H1 (cell line): ENCODE results near the gene FPR3. TPM values are rescaled to one million over a fixed set of nuclear protein-coding genes. Genes with fewer than 3 reads are reported as not detected.

Experiments
- CTCF ChIA-PET: fragments of 300-600 bp; sonication (Branson Sonifier 250); formaldehyde crosslinking; loops from one replicate; lab custom pipeline; 2021; ENCODE audit not compliant: partially characterized antibody; lab: Charles Lee
- POLR2A ChIA-PET: fragments of 300-600 bp; sonication (Branson Sonifier 250); formaldehyde crosslinking; loops from one replicate; lab custom pipeline; 2021; ENCODE audit warnings: inconsistent platforms; ENCODE audit not compliant: partially characterized antibody; lab: Charles Lee
- DNase-seq, 2 experiments: peaks; one replicate each; pipeline versions ENCODE4 v3.0.0 to v3.0.0-alpha.2; 2010 to 2022; ENCODE audit warnings: low spot score in 2 of 2, low read depth in 1 of 2, mixed read lengths in 1 of 2
- FAIRE-seq: peaks from 2 replicates; lab custom pipeline; 2011; peaks lifted over from hg19 to GRCh38; lab: Jason Lieb, UNC
- H2AFZ ChIP-seq: 2 replicates; pipeline ENCODE4 v1.8.1; 2012; ENCODE audit warnings: low read length, inconsistent platforms
- H2AK5ac ChIP-seq: 2 replicates; pipeline ENCODE4 v1.6.1; 2013; ENCODE audit warnings: low read depth, low read length
- H2BK120ac ChIP-seq: replicated peaks from 2 replicates; pipeline ENCODE3; 2013; ENCODE audit warnings: low read depth, low read length, inconsistent platforms
- H2BK12ac ChIP-seq: 2 replicates; pipeline ENCODE4 v1.6.1; 2013; ENCODE audit warnings: low read depth, low read length
- H2BK15ac ChIP-seq: 2 replicates; pipeline ENCODE4 v1.6.1; 2013; ENCODE audit warnings: low read length
- H2BK20ac ChIP-seq: 2 replicates; pipeline ENCODE4 v1.6.1; 2013; ENCODE audit warnings: low read length
- H2BK5ac ChIP-seq: 2 replicates; pipeline ENCODE4 v1.6.1; 2013; ENCODE audit warnings: low read depth, low read length
- H3K14ac ChIP-seq: 2 replicates; pipeline ENCODE4 v1.6.1; 2013; ENCODE audit warnings: inconsistent platforms; ENCODE audit not compliant: insufficient read length
- H3K18ac ChIP-seq: 2 replicates; pipeline ENCODE4 v1.6.1; 2013; ENCODE audit warnings: low read length; ENCODE audit errors: extremely low read depth
- H3K23ac ChIP-seq: 2 replicates; pipeline ENCODE4 v1.6.1; 2013; ENCODE audit warnings: inconsistent platforms; ENCODE audit not compliant: insufficient read length
- H3K23me2 ChIP-seq: 2 replicates; pipeline ENCODE4 v1.6.1; 2013; ENCODE audit warnings: low read depth, low read length
- H3K27ac ChIP-seq: 2 replicates; pipeline ENCODE4 v1.6.1; 2011; ENCODE audit warnings: low read depth, low read length, inconsistent platforms
- H3K27me3 ChIP-seq, 4 experiments: replicated peaks in 1 of 4; 1 replicate in 1 of 4; 2 replicates in 3 of 4; pipeline versions ENCODE4 v1.6.1 to v1.8.1; 2011 to 2013; ENCODE audit warnings: low read length in 3 of 4, mild to moderate bottlenecking in 3 of 4, inconsistent platforms in 2 of 4, mixed read lengths in 2 of 4, moderate library complexity in 1 of 4; ENCODE audit not compliant: control insufficient read depth in 3 of 4, insufficient read depth in 3 of 4; ENCODE audit errors: extremely low read depth in 1 of 4
- H3K36me3 ChIP-seq, 4 experiments: 2 replicates each; pipeline versions ENCODE4 v1.6.1 to v1.8.1; 2011 to 2013; ENCODE audit warnings: mild to moderate bottlenecking in 4 of 4, low read length in 3 of 4, moderate library complexity in 2 of 4, control low read depth in 1 of 4, inconsistent platforms in 1 of 4; ENCODE audit not compliant: insufficient read depth in 4 of 4, control insufficient read depth in 2 of 4
- H3K4ac ChIP-seq: replicated peaks from 2 replicates; pipeline ENCODE3; 2013; ENCODE audit warnings: low read length, low read depth, mixed read lengths, inconsistent platforms; ENCODE audit not compliant: insufficient read length
- H3K4me1 ChIP-seq, 4 experiments: replicated peaks in 1 of 4; 1 replicate in 1 of 4; 2 replicates in 3 of 4; pipeline versions ENCODE4 v1.6.1 to v1.8.1; 2011 to 2013; ENCODE audit warnings: low read length in 3 of 4, inconsistent platforms in 2 of 4, mixed read lengths in 1 of 4; ENCODE audit not compliant: insufficient read depth in 4 of 4, control insufficient read depth in 3 of 4
- H3K4me2 ChIP-seq, 2 experiments: 2 replicates each; pipeline versions ENCODE4 v1.6.1 to v1.8.1; 2011 to 2013; ENCODE audit warnings: low read depth in 2 of 2, low read length in 2 of 2, control low read depth in 1 of 2, inconsistent platforms in 1 of 2, mild to moderate bottlenecking in 1 of 2; ENCODE audit not compliant: insufficient read depth in 1 of 2
- H3K4me3 ChIP-seq, 4 experiments: fragments of 200-600, 300-600 bp in 1 of 4; sonication (generic), shearing (Covaris generic), sonication (Bioruptor Twin) in 1 of 4; 2 replicates each; pipeline versions ENCODE4 v1.5.1 to v1.8.1; 2011 to 2016; ENCODE audit warnings: low read length in 4 of 4, low read depth in 3 of 4, control low read depth in 2 of 4, inconsistent platforms in 2 of 4, mild to moderate bottlenecking in 2 of 4, mixed read lengths in 1 of 4, moderate library complexity in 1 of 4; ENCODE audit not compliant: insufficient read depth in 2 of 4; ENCODE audit errors: extremely low read depth in 1 of 4
- H3K56ac ChIP-seq: replicated peaks from 2 replicates; pipeline ENCODE3; 2013; ENCODE audit warnings: low read depth, mild to moderate bottlenecking, mixed read lengths, low read length, inconsistent platforms; ENCODE audit not compliant: insufficient read length
- H3K79me1 ChIP-seq: 2 replicates; pipeline ENCODE4 v1.6.1; 2013; ENCODE audit warnings: low read depth, low read length, control low read depth
- H3K79me2 ChIP-seq, 2 experiments: 2 replicates each; pipeline versions ENCODE4 v1.6.1 to v1.8.1; 2012 to 2013; ENCODE audit warnings: low read length in 2 of 2, mild to moderate bottlenecking in 2 of 2, inconsistent platforms in 1 of 2; ENCODE audit not compliant: insufficient read depth in 2 of 2, control insufficient read depth in 1 of 2
- H3K9ac ChIP-seq, 4 experiments: replicated peaks in 1 of 4; 1 replicate in 1 of 4; 2 replicates in 3 of 4; pipeline versions ENCODE4 v1.6.1 to v1.8.1; 2011 to 2013; ENCODE audit warnings: low read depth in 3 of 4, low read length in 3 of 4, control low read depth in 2 of 4, mild to moderate bottlenecking in 2 of 4, moderate library complexity in 2 of 4, inconsistent platforms in 1 of 4; ENCODE audit errors: extremely low read depth in 1 of 4
- H3K9me3 ChIP-seq, 2 experiments: 2 replicates each; pipeline versions ENCODE4 v1.6.1 to v1.8.1; 2012 to 2013; ENCODE audit warnings: mild to moderate bottlenecking in 2 of 2, moderate library complexity in 2 of 2, control low read depth in 1 of 2, inconsistent platforms in 1 of 2, low read depth in 1 of 2, low read length in 1 of 2, mixed read lengths in 1 of 2; ENCODE audit not compliant: insufficient read depth in 2 of 2
- H4K20me1 ChIP-seq, 2 experiments: replicated peaks in 1 of 2; 2 replicates each; pipeline versions ENCODE3 to v1.8.1; 2011 to 2013; ENCODE audit warnings: inconsistent platforms in 2 of 2, low read length in 2 of 2, mild to moderate bottlenecking in 1 of 2; ENCODE audit not compliant: insufficient read depth in 2 of 2, control insufficient read depth in 1 of 2
- H4K5ac ChIP-seq: 2 replicates; pipeline ENCODE4 v1.6.1; 2013; ENCODE audit warnings: low read length, low read depth, mixed read lengths, inconsistent platforms; ENCODE audit not compliant: insufficient read length
- H4K8ac ChIP-seq: 2 replicates; pipeline ENCODE4 v1.8.0; 2013; ENCODE audit warnings: mild to moderate bottlenecking, moderate library complexity, low read length, inconsistent platforms; ENCODE audit not compliant: insufficient read depth; ENCODE audit errors: extremely low read depth
- H4K91ac ChIP-seq: replicated peaks from 2 replicates; pipeline ENCODE3; 2013; ENCODE audit warnings: low read length, mixed read lengths, inconsistent platforms; ENCODE audit not compliant: insufficient read length
- ASH2L ChIP-seq: fragments of 200-600, 300-600 bp; sonication (generic); IDR thresholded peaks from one replicate; pipeline ENCODE4 v1.7.1; 2017; ENCODE audit warnings: low read length
- ATF2 ChIP-seq: IDR thresholded peaks from 2 replicates; pipeline ENCODE4 v1.6.1; 2012; ENCODE audit warnings: low read length, inconsistent platforms
- EP300 ChIP-seq, 2 experiments: IDR thresholded peaks; 1 replicate in 1 of 2; 2 replicates in 1 of 2; pipeline ENCODE4 v1.6.1; 2011 to 2012; ENCODE audit warnings: low read depth in 2 of 2, low read length in 2 of 2, mild to moderate bottlenecking in 2 of 2, borderline replicate concordance in 1 of 2, inconsistent platforms in 1 of 2, moderate library complexity in 1 of 2
- FOSL1 ChIP-seq: IDR thresholded peaks from 2 replicates; pipeline ENCODE4 v1.6.1; 2011; ENCODE audit warnings: mild to moderate bottlenecking, low read depth, low read length, moderate library complexity; ENCODE audit not compliant: insufficient read depth
- HDAC2 ChIP-seq, 2 experiments: fragments of 300-600 bp in 1 of 2; sonication (generic) in 1 of 2; IDR thresholded peaks; 2 replicates each; pipeline ENCODE4 v1.6.1; 2011 to 2012; ENCODE audit warnings: low read depth in 2 of 2, low read length in 2 of 2, mild to moderate bottlenecking in 2 of 2, moderate library complexity in 2 of 2, borderline replicate concordance in 1 of 2, inconsistent platforms in 1 of 2
- JUND ChIP-seq: IDR thresholded peaks from 2 replicates; pipeline ENCODE4 v1.6.1; 2011; ENCODE audit warnings: mild to moderate bottlenecking, improper control_type of control experiment, low read length
- POU5F1 ChIP-seq: IDR thresholded peaks from 2 replicates; pipeline ENCODE4 v1.6.1; 2011; ENCODE audit warnings: low read depth, mild to moderate bottlenecking, low read length, moderate library complexity
- RFX5 ChIP-seq: IDR thresholded peaks from 2 replicates; pipeline ENCODE4 v1.6.1; 2011; ENCODE audit warnings: low read depth, low read length, improper control_type of control experiment, borderline replicate concordance
- SIX5 ChIP-seq: IDR thresholded peaks from 2 replicates; pipeline ENCODE4 v1.6.1; 2011; ENCODE audit warnings: mild to moderate bottlenecking, low read depth, low read length
- SRF ChIP-seq: IDR thresholded peaks from 2 replicates; pipeline ENCODE4 v1.6.1; 2011; ENCODE audit warnings: mild to moderate bottlenecking, low read depth, low read length, moderate library complexity
- ZNF274 ChIP-seq: IDR thresholded peaks from 2 replicates; pipeline ENCODE4 v1.7.0; 2012; ENCODE audit warnings: low read length, borderline replicate concordance; ENCODE audit errors: extremely low read depth
- WGBS, 2 experiments: shearing (Covaris generic) in 1 of 2; methylation state at CpG; one replicate each; pipeline versions ENCODE4 v1.1.6 to v1.1.7; 2013 to 2015; ENCODE audit warnings: low lambda C conversion rate in 2 of 2, mixed read lengths in 2 of 2, inconsistent platforms in 1 of 2, low coverage in 1 of 2, missing lambda C conversion rate in 1 of 2; ENCODE audit not compliant: insufficient replicate concordance in 2 of 2, insufficient coverage in 1 of 2, insufficient read length in 1 of 2; ENCODE audit errors: extremely low coverage in 1 of 2, missing lambda C conversion rate in 1 of 2; 5-methylcytosine and 5-hydroxymethylcytosine counted together
- polyA plus RNA-seq, 7 experiments: library from polyadenylated mRNA; depleted of rRNA in 3 of 7; stranded (reverse) in 5 of 7; unstranded in 2 of 7; fragments of >200 nt in 5 of 7; fragments of 200-250 nt in 2 of 7; gene quantifications; 1 replicate in 5 of 7; 2 replicates in 1 of 7; 4 replicates in 1 of 7; pipeline versions ENCODE4 v1.2.1 to v1.2.3, GENCODE V29; 2011 to 2013; ENCODE audit warnings: missing spikeins in 2 of 7, mixed read lengths in 2 of 7
- total RNA-seq: library from RNA; stranded (reverse); fragmentation: NEBNext Ultra II Directional; extraction: Animal tissue kit (Norgen Biotek cat#: 25700); gene quantifications from 2 replicates; pipeline ENCODE4 v1.2.1, GENCODE V29; 2021

Gene FPR3
- total and polyA plus RNA-seq, 2 of the 8 experiments (the other 6 are each of a cell fraction or from before 2014, with no cell fraction given) = not detected

- Histone ChIP-seq H3K79me2 (no peaks in the 10 kb centered on the region), H3K56ac (no peak overlapping the region), H3K23ac (no peak overlapping the region), H3K9ac (no peak overlapping the region), H4K91ac (no peak overlapping the region), H3K79me1 (no peaks in the 10 kb centered on the region), H3K18ac (no peak overlapping the region), H4K20me1 (no peaks in the 10 kb centered on the region), H3K14ac (no peak overlapping the region), H3K4ac (no peak overlapping the region), H3K9me3 (peaks cover 7 to 11% of the 10 kb centered on the region in 2 experiments; a peak in 2 of 4 replicates), H2BK12ac (no peak overlapping the region), H2BK5ac (no peak overlapping the region), H3K36me3 (no peaks in the 10 kb centered on the region), H3K27me3 (no peaks in the 10 kb centered on the region), H4K5ac (no peak overlapping the region), H3K23me2 (no peaks in the 10 kb centered on the region; the same call in 1 of the 2 replicates), H2AK5ac (no peak overlapping the region), H3K27ac (no peak overlapping the region), H3K4me1 (no peaks in the 10 kb centered on the region), H2BK20ac (no peak overlapping the region), H4K8ac (no peak overlapping the region), H3K4me3 (no peak overlapping the region), H2BK120ac (no peak overlapping the region), H2BK15ac (no peak overlapping the region), H3K4me2 (no peak overlapping the region), H2AFZ (no peak overlapping the region)
- FAIRE-seq (no peak), DNase-seq (no peak)
- 93% methylated on average over 6 of the region's 7 CpGs; no CpG with 5 or more reads in 1 of the 2 experiments for whole genome bisulfite sequencing, 2 experiments
- CTCF ChIA-PET = interaction anchor here (0.7 to 1.3 kb wide), 2 partner anchors 64 to 73 kb away, joined by 3 read pairs; no protein-coding TSS in a partner anchor
- POLR2A ChIA-PET = no interaction called here
- TF ChIP-seq ATF2 = no peak
- no peak for TF ChIP-seq EP300 (IDR thresholded peaks at IDR 0.05; ENCODE audit: borderline replicate concordance in 1 of 2, low read depth in 2 of 2, low read length in 2 of 2)
- TF ChIP-seq FOSL1 = no peak
- no peak for TF ChIP-seq ZNF274
- no peak for TF ChIP-seq JUND
- no peak for TF ChIP-seq SIX5
- TF ChIP-seq ASH2L = no peak
- TF ChIP-seq SRF = no peak
- no peak for TF ChIP-seq HDAC2 (IDR thresholded peaks at IDR 0.05; ENCODE audit: borderline replicate concordance in 1 of 2, low read depth in 2 of 2, low read length in 2 of 2)
- TF ChIP-seq RFX5 = no peak
- TF ChIP-seq POU5F1 = no peak
Observed at GRCh38 chr19:51800473-51801244, 5.7 kb downstream of the FPR3 start.
